WTC11 (cell line): ENCODE data around the gene GLOD4. TPM values are rescaled to one million over a fixed set of nuclear protein-coding genes. Genes with fewer than 3 reads are reported as not detected.
A peak's percentile ranks its signal among the peaks of the same experiment; 100 is the strongest.

ENCODE experiments used
- ATAC-seq: fragments of 200-7000 bp; cut with Tn5 transposase; 2 replicates; pipeline ENCODE4 v1.10.0; 2021; ENCODE audit warnings: mild to moderate bottlenecking, moderate library complexity
- CTCF ChIA-PET: fragments of 300-600 bp; sonication (Branson Sonifier 250); formaldehyde crosslinking; loops from one replicate; lab custom pipeline; 2021; ENCODE audit warnings: antibody characterized with exemption; lab: Charles Lee
- POLR2A ChIA-PET: fragments of 350-600 bp; sonication (Branson Sonifier 250); formaldehyde crosslinking; loops from one replicate; lab custom pipeline; 2021; ENCODE audit warnings: antibody characterized with exemption; lab: Charles Lee
- DNase-seq: peaks from one replicate; pipeline ENCODE4 v3.0.0; 2021; ENCODE audit warnings: low spot score
- H3K27ac Mint-ChIP-seq: 2 replicates; pipeline ENCODE4 v1.8.0; 2021; ENCODE audit warnings: mixed read lengths
- H3K27me3 Mint-ChIP-seq: 2 replicates; pipeline ENCODE4 v1.8.0; 2021; ENCODE audit warnings: low read depth, mild to moderate bottlenecking, moderate library complexity, mixed read lengths
- H3K36me3 Mint-ChIP-seq: 2 replicates; pipeline ENCODE4 v1.8.0; 2021; ENCODE audit warnings: mixed read lengths
- H3K4me1 Mint-ChIP-seq: 2 replicates; pipeline ENCODE4 v1.8.0; 2022; ENCODE audit warnings: mixed read lengths
- H3K4me3 Mint-ChIP-seq: 2 replicates; pipeline ENCODE4 v1.8.0; 2021; ENCODE audit warnings: mild to moderate bottlenecking, moderate library complexity, mixed read lengths
- H3K9me3 Mint-ChIP-seq: 2 replicates; pipeline ENCODE4 v1.8.0; 2021; ENCODE audit warnings: mixed read lengths
- EMX1 ChIP-seq: fragments of 250-450 bp; sonication (Bioruptor Pico); IDR thresholded peaks from 2 replicates; pipeline ENCODE4 v1.8.0; 2021; ENCODE audit warnings: mild to moderate bottlenecking
- FOXK1 ChIP-seq: sonication (generic); formaldehyde crosslinking; IDR thresholded peaks from 2 replicates; pipeline ENCODE4 v1.8.0; 2022; ENCODE audit warnings: mild to moderate bottlenecking, moderate library complexity, missing genetic modification reagents
- GRHL2 ChIP-seq: fragments of 250-450 bp; sonication (Bioruptor Pico); IDR thresholded peaks from 2 replicates; pipeline ENCODE4 v1.8.0; 2022; ENCODE audit warnings: mild to moderate bottlenecking, moderate library complexity; ENCODE audit not compliant: insufficient replicate concordance, severe bottlenecking
- HMGA2 ChIP-seq: fragments of 250-450 bp; sonication (Bioruptor Pico); IDR thresholded peaks from 2 replicates; pipeline ENCODE4 v1.4.0; 2021; ENCODE audit warnings: mild to moderate bottlenecking, moderate library complexity
- JAZF1 ChIP-seq: fragments of 250-450 bp; sonication (Bioruptor Pico); IDR thresholded peaks from 2 replicates; pipeline ENCODE4 v1.9.0; 2021; ENCODE audit warnings: moderate library complexity, mild to moderate bottlenecking, inconsistent platforms
- NR2C2 ChIP-seq: sonication (generic); formaldehyde crosslinking; IDR thresholded peaks from 2 replicates; pipeline ENCODE4 v1.8.0; 2022; ENCODE audit warnings: mild to moderate bottlenecking, missing genetic modification reagents
- SP1 ChIP-seq: sonication (generic); formaldehyde crosslinking; conservative IDR thresholded peaks from 2 replicates; pipeline ENCODE4 v1.8.1; 2022; ENCODE audit warnings: missing genetic modification reagents
- TEAD1 ChIP-seq: sonication (generic); formaldehyde crosslinking; IDR thresholded peaks from 2 replicates; pipeline ENCODE4 v1.8.0; 2022; ENCODE audit warnings: mild to moderate bottlenecking, missing genetic modification reagents
- ZBTB21 ChIP-seq: sonication (generic); formaldehyde crosslinking; IDR thresholded peaks from 2 replicates; pipeline ENCODE4 v1.8.1; 2023; ENCODE audit warnings: mild to moderate bottlenecking, missing genetic modification reagents, borderline replicate concordance
- ZNF138 ChIP-seq: sonication (generic); formaldehyde crosslinking; conservative IDR thresholded peaks from 2 replicates; pipeline ENCODE4 v1.8.1; 2022; ENCODE audit warnings: mild to moderate bottlenecking, moderate library complexity, missing genetic modification reagents
- ZNF317 ChIP-seq: sonication (generic); formaldehyde crosslinking; IDR thresholded peaks from 2 replicates; pipeline ENCODE4 v1.8.1; 2023; ENCODE audit warnings: low read depth, mild to moderate bottlenecking, moderate library complexity, missing genetic modification reagents, borderline replicate concordance
- ZNF423 ChIP-seq: fragments of 250-450 bp; sonication (Bioruptor Pico); IDR thresholded peaks from 2 replicates; pipeline ENCODE4 v2.1.2; 2022; ENCODE audit warnings: mild to moderate bottlenecking, moderate library complexity
- ZNF671 ChIP-seq: fragments of 250-450 bp; sonication (Bioruptor Pico); IDR thresholded peaks from 2 replicates; pipeline ENCODE4 v1.8.0; 2021; ENCODE audit warnings: mild to moderate bottlenecking
- total RNA-seq: library from RNA; stranded (reverse); gene quantifications from 3 replicates; pipeline ENCODE4 v1.2.3, GENCODE V29; 2021
- TF ChIP-seq, protein P1 (sequence below): sonication (generic); formaldehyde crosslinking; IDR thresholded peaks from 2 replicates; pipeline ENCODE4 v1.8.0; 2022; ENCODE audit warnings: missing genetic modification reagents
- TF ChIP-seq, protein P2 (sequence below): fragments of 250-450 bp; sonication (Bioruptor Pico); conservative IDR thresholded peaks from 2 replicates; pipeline ENCODE4 v1.9.0; 2021; ENCODE audit warnings: mild to moderate bottlenecking
- TF ChIP-seq, protein P3 (sequence below): sonication (generic); formaldehyde crosslinking; IDR thresholded peaks from 2 replicates; pipeline ENCODE4 v1.8.1; 2023; ENCODE audit warnings: mild to moderate bottlenecking, missing genetic modification reagents
- TF ChIP-seq, protein P4 (sequence below): sonication (generic); formaldehyde crosslinking; IDR thresholded peaks from 2 replicates; pipeline ENCODE4 v1.8.0; 2022; ENCODE audit warnings: mild to moderate bottlenecking, missing genetic modification reagents
- TF ChIP-seq, protein P5 (sequence below): sonication (generic); formaldehyde crosslinking; IDR thresholded peaks from 2 replicates; pipeline ENCODE4 v1.8.1; 2022; ENCODE audit warnings: missing genetic modification reagents, borderline replicate concordance
- TF ChIP-seq, protein P6 (sequence below): sonication (generic); formaldehyde crosslinking; IDR thresholded peaks from 2 replicates; pipeline ENCODE4 v1.8.0; 2022; ENCODE audit warnings: mild to moderate bottlenecking, missing genetic modification reagents
- TF ChIP-seq, protein P7 (sequence below): sonication (generic); formaldehyde crosslinking; conservative IDR thresholded peaks from 2 replicates; pipeline ENCODE4 v1.8.1; 2023; ENCODE audit warnings: mild to moderate bottlenecking, low read depth, missing genetic modification reagents, moderate library complexity

GLOD4 gene
- total RNA-seq, 1 experiment from 2014 or later = 69.0 TPM

DNA sequence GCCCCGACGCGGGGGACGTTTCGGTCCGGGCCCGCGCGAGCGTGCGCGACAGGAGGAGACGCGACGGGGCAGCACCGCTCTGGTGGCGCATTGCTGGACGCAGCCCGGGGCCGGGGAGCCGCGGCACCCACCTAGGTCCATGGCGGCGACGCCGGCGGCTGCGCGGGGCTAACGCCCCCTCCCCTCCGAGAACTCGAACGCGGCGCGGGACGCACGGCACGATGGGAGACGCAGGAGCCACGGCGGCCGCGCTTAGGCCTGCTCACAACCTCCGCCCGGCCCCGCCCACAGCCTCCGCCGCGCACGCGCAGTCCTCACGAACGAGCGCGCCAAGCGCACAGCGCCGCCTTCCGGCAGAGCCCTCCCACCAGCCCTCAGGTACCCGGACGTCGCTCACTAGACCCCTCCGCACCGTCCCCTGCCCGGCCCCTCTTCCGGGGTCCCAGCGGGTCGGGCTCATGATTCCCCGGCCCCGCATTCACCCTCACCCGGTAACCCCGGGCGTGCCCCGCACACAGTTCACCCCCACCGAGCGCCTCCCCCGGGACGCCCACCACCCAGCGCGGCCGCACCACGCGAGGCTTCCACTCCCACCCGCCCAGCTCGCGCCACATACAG, 30.0 kb downstream of the GLOD4 start, which contains the start of gene GEMIN4 (continued):
- TF ChIP-seq, protein P1, sequence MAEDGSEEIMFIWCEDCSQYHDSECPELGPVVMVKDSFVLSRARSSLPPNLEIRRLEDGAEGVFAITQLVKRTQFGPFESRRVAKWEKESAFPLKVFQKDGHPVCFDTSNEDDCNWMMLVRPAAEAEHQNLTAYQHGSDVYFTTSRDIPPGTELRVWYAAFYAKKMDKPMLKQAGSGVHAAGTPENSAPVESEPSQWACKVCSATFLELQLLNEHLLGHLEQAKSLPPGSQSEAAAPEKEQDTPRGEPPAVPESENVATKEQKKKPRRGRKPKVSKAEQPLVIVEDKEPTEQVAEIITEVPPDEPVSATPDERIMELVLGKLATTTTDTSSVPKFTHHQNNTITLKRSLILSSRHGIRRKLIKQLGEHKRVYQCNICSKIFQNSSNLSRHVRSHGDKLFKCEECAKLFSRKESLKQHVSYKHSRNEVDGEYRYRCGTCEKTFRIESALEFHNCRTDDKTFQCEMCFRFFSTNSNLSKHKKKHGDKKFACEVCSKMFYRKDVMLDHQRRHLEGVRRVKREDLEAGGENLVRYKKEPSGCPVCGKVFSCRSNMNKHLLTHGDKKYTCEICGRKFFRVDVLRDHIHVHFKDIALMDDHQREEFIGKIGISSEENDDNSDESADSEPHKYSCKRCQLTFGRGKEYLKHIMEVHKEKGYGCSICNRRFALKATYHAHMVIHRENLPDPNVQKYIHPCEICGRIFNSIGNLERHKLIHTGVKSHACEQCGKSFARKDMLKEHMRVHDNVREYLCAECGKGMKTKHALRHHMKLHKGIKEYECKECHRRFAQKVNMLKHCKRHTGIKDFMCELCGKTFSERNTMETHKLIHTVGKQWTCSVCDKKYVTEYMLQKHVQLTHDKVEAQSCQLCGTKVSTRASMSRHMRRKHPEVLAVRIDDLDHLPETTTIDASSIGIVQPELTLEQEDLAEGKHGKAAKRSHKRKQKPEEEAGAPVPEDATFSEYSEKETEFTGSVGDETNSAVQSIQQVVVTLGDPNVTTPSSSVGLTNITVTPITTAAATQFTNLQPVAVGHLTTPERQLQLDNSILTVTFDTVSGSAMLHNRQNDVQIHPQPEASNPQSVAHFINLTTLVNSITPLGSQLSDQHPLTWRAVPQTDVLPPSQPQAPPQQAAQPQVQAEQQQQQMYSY = peak; percentile 12
- peak; percentile 97 for TF ChIP-seq SP1 (CRISPR knock-in tag)
- TF ChIP-seq, protein P2, sequence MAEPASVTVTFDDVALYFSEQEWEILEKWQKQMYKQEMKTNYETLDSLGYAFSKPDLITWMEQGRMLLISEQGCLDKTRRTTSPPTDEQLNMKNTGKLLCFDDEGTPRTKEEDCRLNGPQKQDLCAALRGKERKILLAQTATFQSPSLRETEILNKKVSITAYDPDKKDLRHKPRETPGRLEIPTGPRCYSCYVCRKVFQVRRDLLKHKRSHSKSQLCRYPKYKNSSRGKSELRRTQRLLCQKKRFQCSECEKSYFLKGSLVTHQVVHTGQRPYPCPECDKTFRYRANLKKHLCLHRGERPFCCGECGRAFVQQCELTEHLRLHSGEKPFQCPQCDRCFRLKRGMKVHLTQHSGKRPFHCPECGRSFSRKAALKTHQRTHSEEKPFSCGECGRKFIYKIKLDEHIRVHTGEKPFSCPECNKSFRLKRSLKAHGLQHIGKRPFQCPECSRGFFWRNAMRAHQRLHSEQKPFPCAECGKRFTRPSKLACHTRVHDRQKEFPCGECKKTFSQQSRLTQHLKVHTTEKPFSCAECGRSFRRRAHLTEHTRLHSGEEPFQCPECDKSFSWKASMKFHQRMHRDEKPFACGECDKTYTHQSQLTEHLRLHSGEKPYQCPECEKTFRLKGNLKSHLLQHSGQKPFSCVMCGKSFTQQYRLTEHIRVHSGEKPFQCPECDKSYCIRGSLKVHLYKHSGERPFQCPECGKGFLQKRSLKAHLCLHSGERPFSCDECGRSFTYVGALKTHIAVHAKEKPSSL (CRISPR knock-in tag) = no peak
- peak; percentile 76; the same call in 1 of the 2 replicates for TF ChIP-seq ZBTB21 (CRISPR knock-in tag)
- TF ChIP-seq, protein P3, sequence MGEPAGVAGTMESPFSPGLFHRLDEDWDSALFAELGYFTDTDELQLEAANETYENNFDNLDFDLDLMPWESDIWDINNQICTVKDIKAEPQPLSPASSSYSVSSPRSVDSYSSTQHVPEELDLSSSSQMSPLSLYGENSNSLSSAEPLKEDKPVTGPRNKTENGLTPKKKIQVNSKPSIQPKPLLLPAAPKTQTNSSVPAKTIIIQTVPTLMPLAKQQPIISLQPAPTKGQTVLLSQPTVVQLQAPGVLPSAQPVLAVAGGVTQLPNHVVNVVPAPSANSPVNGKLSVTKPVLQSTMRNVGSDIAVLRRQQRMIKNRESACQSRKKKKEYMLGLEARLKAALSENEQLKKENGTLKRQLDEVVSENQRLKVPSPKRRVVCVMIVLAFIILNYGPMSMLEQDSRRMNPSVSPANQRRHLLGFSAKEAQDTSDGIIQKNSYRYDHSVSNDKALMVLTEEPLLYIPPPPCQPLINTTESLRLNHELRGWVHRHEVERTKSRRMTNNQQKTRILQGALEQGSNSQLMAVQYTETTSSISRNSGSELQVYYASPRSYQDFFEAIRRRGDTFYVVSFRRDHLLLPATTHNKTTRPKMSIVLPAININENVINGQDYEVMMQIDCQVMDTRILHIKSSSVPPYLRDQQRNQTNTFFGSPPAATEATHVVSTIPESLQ (CRISPR knock-in tag) = no peak

DNA sequence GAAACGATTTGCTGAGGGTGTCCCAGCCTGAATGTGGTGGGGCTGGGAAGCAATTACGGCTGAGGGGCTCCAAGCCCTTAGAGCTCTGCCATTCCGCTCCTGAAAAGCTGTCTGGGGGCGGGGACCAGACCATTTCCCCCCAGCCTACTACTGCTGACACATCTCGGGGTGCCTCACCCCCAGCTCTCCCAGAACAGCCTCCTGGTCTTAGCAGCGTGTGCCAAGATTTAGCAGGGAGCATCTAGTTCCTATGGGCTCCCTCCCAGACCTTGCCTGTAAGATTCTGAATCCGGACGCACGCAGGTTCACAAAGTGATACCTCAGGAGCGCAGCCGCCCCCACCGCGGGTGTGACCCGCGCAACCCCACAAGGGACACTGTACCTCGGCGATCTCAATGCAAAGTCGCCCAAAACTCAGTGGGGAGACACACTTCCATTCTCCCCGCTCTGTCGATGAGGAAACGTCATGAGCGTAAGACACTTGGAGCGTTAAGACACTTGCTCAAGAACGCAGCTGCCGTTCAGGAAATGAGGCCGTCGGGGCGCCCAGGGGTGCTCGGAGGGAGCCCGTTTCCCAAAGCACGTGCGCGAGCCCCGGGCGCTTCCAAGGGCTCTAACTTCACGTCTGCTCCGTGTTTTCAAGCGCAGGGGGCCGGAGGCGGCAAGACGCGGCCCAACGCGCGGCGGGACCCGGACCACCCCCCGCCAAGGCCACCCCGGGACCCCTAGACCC, 30.6 kb downstream of the GLOD4 start:
- CTCF ChIA-PET = interaction anchor here (1.1 to 1.7 kb wide), 2 partner anchors 229 to 245 kb away, joined by 4 to 7 read pairs; partner anchors contain the start of genes NXN and TIMM22
- TF ChIP-seq ZNF317 (peak; percentile 17; the same call in 1 of the 2 replicates), ZNF423 (CRISPR knock-in tag) (peak; percentile 81), NR2C2 (CRISPR knock-in tag) (no peak), FOXK1 (no peak), ZNF138 (CRISPR knock-in tag) (no peak), ZNF671 (no peak), HMGA2 (no peak), JAZF1 (CRISPR knock-in tag) (no peak), EMX1 (no peak), GRHL2 (CRISPR knock-in tag) (no peak), TEAD1 (CRISPR knock-in tag) (no peak)
- TF ChIP-seq, protein P4, sequence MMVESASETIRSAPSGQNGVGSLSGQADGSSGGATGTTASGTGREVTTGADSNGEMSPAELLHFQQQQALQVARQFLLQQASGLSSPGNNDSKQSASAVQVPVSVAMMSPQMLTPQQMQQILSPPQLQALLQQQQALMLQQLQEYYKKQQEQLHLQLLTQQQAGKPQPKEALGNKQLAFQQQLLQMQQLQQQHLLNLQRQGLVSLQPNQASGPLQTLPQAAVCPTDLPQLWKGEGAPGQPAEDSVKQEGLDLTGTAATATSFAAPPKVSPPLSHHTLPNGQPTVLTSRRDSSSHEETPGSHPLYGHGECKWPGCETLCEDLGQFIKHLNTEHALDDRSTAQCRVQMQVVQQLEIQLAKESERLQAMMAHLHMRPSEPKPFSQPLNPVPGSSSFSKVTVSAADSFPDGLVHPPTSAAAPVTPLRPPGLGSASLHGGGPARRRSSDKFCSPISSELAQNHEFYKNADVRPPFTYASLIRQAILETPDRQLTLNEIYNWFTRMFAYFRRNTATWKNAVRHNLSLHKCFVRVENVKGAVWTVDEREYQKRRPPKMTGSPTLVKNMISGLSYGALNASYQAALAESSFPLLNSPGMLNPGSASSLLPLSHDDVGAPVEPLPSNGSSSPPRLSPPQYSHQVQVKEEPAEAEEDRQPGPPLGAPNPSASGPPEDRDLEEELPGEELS (CRISPR knock-in tag) = 0 out of 2 replicates have a peak, but pooled peaks have one; percentile 6
- TF ChIP-seq, protein P5, sequence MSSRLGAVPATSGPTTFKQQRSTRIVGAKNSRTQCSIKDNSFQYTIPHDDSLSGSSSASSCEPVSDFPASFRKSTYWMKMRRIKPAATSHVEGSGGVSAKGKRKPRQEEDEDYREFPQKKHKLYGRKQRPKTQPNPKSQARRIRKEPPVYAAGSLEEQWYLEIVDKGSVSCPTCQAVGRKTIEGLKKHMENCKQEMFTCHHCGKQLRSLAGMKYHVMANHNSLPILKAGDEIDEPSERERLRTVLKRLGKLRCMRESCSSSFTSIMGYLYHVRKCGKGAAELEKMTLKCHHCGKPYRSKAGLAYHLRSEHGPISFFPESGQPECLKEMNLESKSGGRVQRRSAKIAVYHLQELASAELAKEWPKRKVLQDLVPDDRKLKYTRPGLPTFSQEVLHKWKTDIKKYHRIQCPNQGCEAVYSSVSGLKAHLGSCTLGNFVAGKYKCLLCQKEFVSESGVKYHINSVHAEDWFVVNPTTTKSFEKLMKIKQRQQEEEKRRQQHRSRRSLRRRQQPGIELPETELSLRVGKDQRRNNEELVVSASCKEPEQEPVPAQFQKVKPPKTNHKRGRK = no peak
- TF ChIP-seq, protein P6, sequence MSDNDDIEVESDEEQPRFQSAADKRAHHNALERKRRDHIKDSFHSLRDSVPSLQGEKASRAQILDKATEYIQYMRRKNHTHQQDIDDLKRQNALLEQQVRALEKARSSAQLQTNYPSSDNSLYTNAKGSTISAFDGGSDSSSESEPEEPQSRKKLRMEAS (CRISPR knock-in tag) = 0 out of 2 replicates have a peak, but pooled peaks have one; percentile 37
- TF ChIP-seq, protein P7, sequence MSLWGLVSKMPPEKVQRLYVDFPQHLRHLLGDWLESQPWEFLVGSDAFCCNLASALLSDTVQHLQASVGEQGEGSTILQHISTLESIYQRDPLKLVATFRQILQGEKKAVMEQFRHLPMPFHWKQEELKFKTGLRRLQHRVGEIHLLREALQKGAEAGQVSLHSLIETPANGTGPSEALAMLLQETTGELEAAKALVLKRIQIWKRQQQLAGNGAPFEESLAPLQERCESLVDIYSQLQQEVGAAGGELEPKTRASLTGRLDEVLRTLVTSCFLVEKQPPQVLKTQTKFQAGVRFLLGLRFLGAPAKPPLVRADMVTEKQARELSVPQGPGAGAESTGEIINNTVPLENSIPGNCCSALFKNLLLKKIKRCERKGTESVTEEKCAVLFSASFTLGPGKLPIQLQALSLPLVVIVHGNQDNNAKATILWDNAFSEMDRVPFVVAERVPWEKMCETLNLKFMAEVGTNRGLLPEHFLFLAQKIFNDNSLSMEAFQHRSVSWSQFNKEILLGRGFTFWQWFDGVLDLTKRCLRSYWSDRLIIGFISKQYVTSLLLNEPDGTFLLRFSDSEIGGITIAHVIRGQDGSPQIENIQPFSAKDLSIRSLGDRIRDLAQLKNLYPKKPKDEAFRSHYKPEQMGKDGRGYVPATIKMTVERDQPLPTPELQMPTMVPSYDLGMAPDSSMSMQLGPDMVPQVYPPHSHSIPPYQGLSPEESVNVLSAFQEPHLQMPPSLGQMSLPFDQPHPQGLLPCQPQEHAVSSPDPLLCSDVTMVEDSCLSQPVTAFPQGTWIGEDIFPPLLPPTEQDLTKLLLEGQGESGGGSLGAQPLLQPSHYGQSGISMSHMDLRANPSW (CRISPR knock-in tag) = no peak

More for the DNA sequence above, 30.6 kb downstream of the GLOD4 start:
- POLR2A ChIA-PET = no interaction called here
- Mint-ChIP-seq H3K27me3 (no peaks in the 10 kb centered on the region), H3K27ac (peak overlapping the region; percentile 71; the same call in 1 of the 2 replicates), H3K9me3 (peaks cover 33% of the 10 kb centered on the region), H3K4me3 (peak overlapping the region; percentile 94), H3K4me1 (peaks cover 24% of the 10 kb centered on the region), H3K36me3 (peaks cover 55% of the 10 kb centered on the region)
- DNase-seq = peak; percentile 16
- ATAC-seq = no peak
